Endodermal cell (in vitro differentiated cells): Measurements from ENCODE around the gene TBCK. TPM values are rescaled to one million over a fixed set of nuclear protein-coding genes. Genes with fewer than 3 reads are reported as not detected.

Source experiments
- DNase-seq: peaks from one replicate; pipeline ENCODE4 v3.0.0-alpha.2; 2017
- H3K27ac ChIP-seq: 2 replicates; pipeline ENCODE4 v1.5.1; 2013; ENCODE audit warnings: mild to moderate bottlenecking, low read depth, low read length, moderate library complexity
- H3K27me3 ChIP-seq: 2 replicates; pipeline ENCODE4 v1.6.1; 2013; ENCODE audit warnings: mild to moderate bottlenecking, low read length, moderate library complexity; ENCODE audit not compliant: insufficient read depth, control insufficient read depth, poor library complexity, severe bottlenecking
- H3K36me3 ChIP-seq: 2 replicates; pipeline ENCODE4 v1.7.0; 2013; ENCODE audit warnings: mild to moderate bottlenecking, low read length, moderate library complexity; ENCODE audit not compliant: control insufficient read depth, insufficient read depth
- H3K4me1 ChIP-seq: one replicate; pipeline ENCODE4 v1.7.0; 2013; ENCODE audit warnings: low read length; ENCODE audit not compliant: control insufficient read depth, insufficient read depth
- H3K4me3 ChIP-seq: 2 replicates; pipeline ENCODE4 v1.5.1; 2013; ENCODE audit warnings: mild to moderate bottlenecking, low read length, moderate library complexity
- H3K9ac ChIP-seq: 2 replicates; pipeline ENCODE4 v1.6.1; 2013; ENCODE audit warnings: mild to moderate bottlenecking, low read length, moderate library complexity; ENCODE audit not compliant: poor library complexity, severe bottlenecking; ENCODE audit errors: extremely low read depth
- H3K9me3 ChIP-seq: 2 replicates; pipeline ENCODE4 v1.6.1; 2013; ENCODE audit warnings: mild to moderate bottlenecking, low read length, moderate library complexity; ENCODE audit not compliant: control insufficient read depth
- H3K27ac Mint-ChIP-seq: 2 replicates; pipeline ENCODE4 v1.8.0; 2020; ENCODE audit warnings: mixed read lengths
- H3K27me3 Mint-ChIP-seq: 2 replicates; pipeline ENCODE4 v1.8.0; 2021; ENCODE audit warnings: mild to moderate bottlenecking, mixed read lengths; ENCODE audit not compliant: insufficient read depth
- H3K36me3 Mint-ChIP-seq: 2 replicates; pipeline ENCODE4 v1.8.0; 2020; ENCODE audit warnings: low read depth, mixed read lengths
- H3K4me1 Mint-ChIP-seq: 2 replicates; pipeline ENCODE4 v1.8.0; 2020; ENCODE audit warnings: mixed read lengths
- H3K4me3 Mint-ChIP-seq: 2 replicates; pipeline ENCODE4 v1.8.0; 2020; ENCODE audit warnings: mild to moderate bottlenecking, moderate library complexity, mixed read lengths
- H3K9me3 Mint-ChIP-seq: 2 replicates; pipeline ENCODE4 v1.8.0; 2020; ENCODE audit warnings: mild to moderate bottlenecking, mixed read lengths
- WGBS, 2 experiments: methylation state at CpG; one replicate each; pipeline versions ENCODE4 v1.1.5 to v1.1.7; 2013; ENCODE audit warnings: missing lambda C conversion rate in 2 of 2, mixed read lengths in 1 of 2; ENCODE audit not compliant: insufficient coverage in 1 of 2, insufficient read length in 1 of 2; 5-methylcytosine and 5-hydroxymethylcytosine counted together
- long read RNA-seq, 4 experiments: library from polyadenylated mRNA in 2 of 4; library from RNA in 1 of 4; library from capped mRNA in 1 of 4; stranded (forward) in 3 of 4; unstranded in 1 of 4; transcript quantifications; one replicate each; pipeline ENCODE4 v2.0.0, GENCODE V29; 2020 to 2021; ENCODE audit warnings: inconsistent platforms in 1 of 4
- polyA plus RNA-seq, 2 experiments: library from polyadenylated mRNA; stranded (reverse); fragments of 50-300 nt; gene quantifications; one replicate each; pipeline ENCODE4 v1.2.3, GENCODE V29; 2013
- total RNA-seq, 2 donors: library from RNA; stranded (reverse); fragmentation: NEBNext Ultra II Directional in 1 of 2; extraction: Animal tissue kit (Norgen Biotek cat#: 25700) in 1 of 2; gene quantifications; 2 replicates in 1 of 2; 3 replicates in 1 of 2; pipeline ENCODE4 v1.2.1, GENCODE V29; 2021
- TF ChIP-seq, protein P1 (sequence below): fragments of 200-600 bp; sonication (generic); conservative IDR thresholded peaks from 2 replicates; pipeline ENCODE4 v1.5.0; 2021; ENCODE audit warnings: antibody characterized with exemption, mild to moderate bottlenecking

The TBCK gene
- total RNA-seq = 10 to 100 TPM; 48.3 to 52.9 TPM
- 30.0 TPM for polyA plus RNA-seq (2013, experiment 1 of 2)
- polyA plus RNA-seq (2013, experiment 2 of 2) = 28.4 TPM
- long read RNA-seq, experiment 1, partial matches to known transcripts = 1 of 10 reads
- long read RNA-seq, experiment 1, other reads (novel, unspliced or antisense) = 9 of 10 reads
- long read RNA-seq, experiment 2, transcript TBCK-204 (26 exons, 3,047 nt) = major isoform, 27 of 67 reads
- long read RNA-seq, experiment 2, partial matches to known transcripts = 11 of 67 reads
- long read RNA-seq, experiment 2, other reads (novel, unspliced or antisense) = 27 of 67 reads
- long read RNA-seq, experiment 3, transcript TBCK-204 (26 exons, 3,047 nt) = major isoform, 12 of 40 reads
- long read RNA-seq, experiment 3, partial matches to known transcripts = 12 of 40 reads
- long read RNA-seq, experiment 3, other reads (novel, unspliced or antisense) = 16 of 40 reads
- long read RNA-seq, experiment 4, partial matches to known transcripts = 12 of 26 reads
- long read RNA-seq, experiment 4, other reads (novel, unspliced or antisense) = 10 of 26 reads

DNA sequence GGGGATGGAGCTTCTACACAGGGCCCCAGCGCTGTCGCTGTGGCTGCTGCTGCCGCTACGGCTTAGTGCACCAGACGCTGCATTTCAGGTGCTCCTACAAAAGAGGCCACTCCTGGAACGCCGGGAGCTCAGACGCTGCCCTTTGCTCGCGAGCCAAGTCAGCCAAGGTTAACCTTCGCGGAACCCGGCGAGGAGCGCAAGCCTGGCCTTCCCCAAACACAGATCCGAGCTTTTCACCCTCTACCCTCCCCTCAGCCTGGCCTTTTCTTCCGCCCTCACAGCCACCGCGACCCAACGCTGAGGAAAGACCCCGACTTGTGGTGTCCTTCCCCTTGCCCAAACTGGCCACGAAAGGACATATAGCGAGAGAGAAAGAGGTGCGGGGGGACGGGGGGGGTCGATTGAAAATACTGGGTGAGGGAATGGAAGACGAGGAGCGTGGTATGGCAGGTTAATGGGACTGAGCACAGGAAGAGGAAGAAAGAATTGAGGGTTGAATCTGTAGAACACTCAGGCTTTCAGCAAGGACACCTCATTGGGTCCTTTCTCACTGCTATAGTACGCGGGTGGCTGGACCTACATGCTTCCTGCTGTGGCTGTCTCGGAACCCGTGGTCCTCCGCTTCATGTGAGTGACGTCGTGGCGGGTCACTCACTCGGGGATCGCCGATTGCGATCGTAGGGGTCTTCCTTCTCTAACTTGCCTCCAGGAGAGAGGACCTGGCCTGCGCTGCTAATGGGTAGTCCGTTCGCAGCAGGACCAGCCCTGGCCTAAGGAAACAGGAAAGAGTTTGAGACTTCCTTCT lies at the start of gene TBCK, which contains the start of gene AIMP1:
Gene TBCK (minus strand): TSS at position 242 of the 805 bp plus-strand sequence. CDS start 7,249 bp downstream, outside the sequence.
Gene AIMP1 (plus strand): TSS at position 583 of the 805 bp plus-strand sequence. CDS start 8,460 bp downstream, outside the sequence.
- peak; percentile 95 for DNase-seq
- peaks cover 7% of the 10 kb centered on the region for H3K36me3 ChIP-seq
- peaks cover 17% of the 10 kb centered on the region for H3K36me3 Mint-ChIP-seq
- TF ChIP-seq, protein P1, sequence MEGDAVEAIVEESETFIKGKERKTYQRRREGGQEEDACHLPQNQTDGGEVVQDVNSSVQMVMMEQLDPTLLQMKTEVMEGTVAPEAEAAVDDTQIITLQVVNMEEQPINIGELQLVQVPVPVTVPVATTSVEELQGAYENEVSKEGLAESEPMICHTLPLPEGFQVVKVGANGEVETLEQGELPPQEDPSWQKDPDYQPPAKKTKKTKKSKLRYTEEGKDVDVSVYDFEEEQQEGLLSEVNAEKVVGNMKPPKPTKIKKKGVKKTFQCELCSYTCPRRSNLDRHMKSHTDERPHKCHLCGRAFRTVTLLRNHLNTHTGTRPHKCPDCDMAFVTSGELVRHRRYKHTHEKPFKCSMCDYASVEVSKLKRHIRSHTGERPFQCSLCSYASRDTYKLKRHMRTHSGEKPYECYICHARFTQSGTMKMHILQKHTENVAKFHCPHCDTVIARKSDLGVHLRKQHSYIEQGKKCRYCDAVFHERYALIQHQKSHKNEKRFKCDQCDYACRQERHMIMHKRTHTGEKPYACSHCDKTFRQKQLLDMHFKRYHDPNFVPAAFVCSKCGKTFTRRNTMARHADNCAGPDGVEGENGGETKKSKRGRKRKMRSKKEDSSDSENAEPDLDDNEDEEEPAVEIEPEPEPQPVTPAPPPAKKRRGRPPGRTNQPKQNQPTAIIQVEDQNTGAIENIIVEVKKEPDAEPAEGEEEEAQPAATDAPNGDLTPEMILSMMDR = no peak
- H3K4me3 ChIP-seq = peak within 1 kb of the TSS; percentile 96
- H3K27me3 Mint-ChIP-seq = no peaks in the 10 kb centered on the region
- no peak within 1 kb of the TSS for H3K4me3 Mint-ChIP-seq
- 0% methylated on average over 11 to 44 of the region's 44 CpGs for WGBS, 2 experiments
- no peaks in the 10 kb centered on the region for H3K4me1 ChIP-seq
- peaks cover 9% of the 10 kb centered on the region for H3K4me1 Mint-ChIP-seq
- H3K27ac Mint-ChIP-seq = peak within 1 kb of the TSS; percentile 15
- peak within 1 kb of the TSS; percentile 97 for H3K9ac ChIP-seq
- peaks cover 14% of the 10 kb centered on the region for H3K9me3 Mint-ChIP-seq
- H3K27me3 ChIP-seq = no peaks in the 10 kb centered on the region
- H3K9me3 ChIP-seq = peaks cover 7% of the 10 kb centered on the region
- H3K27ac ChIP-seq = peak within 1 kb of the TSS; percentile 97

DNA sequence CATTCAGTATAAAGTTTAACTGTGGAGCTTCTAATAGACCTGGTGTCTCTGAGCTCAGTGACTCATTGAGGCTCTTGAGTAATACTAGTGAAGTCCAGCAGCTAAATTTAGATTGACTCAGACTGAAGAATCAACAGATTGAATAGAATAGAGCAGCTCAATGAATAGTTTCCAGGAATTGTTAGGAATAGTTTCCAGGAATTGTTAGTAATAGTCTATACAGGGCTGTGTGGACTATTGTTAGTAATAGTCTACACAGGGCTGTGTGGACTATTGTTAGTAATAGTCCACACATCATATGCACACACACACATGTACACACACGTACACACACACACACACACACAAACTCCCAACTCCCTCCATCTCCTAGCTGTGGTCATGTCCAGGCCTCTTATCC lies 49.6 kb upstream of the TBCK start:
- 80 to 100% methylated on average over 1 of the region's 1 CpG for WGBS, 2 experiments
- H3K9ac ChIP-seq = no peak overlapping the region
- Mint-ChIP-seq H3K4me1 (peaks cover 7% of the 10 kb centered on the region), H3K27ac (no peak overlapping the region), H3K9me3 (no peaks in the 10 kb centered on the region), H3K27me3 (no peaks in the 10 kb centered on the region), H3K36me3 (no peaks in the 10 kb centered on the region), H3K4me3 (no peak overlapping the region)
- no peaks in the 10 kb centered on the region for H3K9me3 ChIP-seq
- no peaks in the 10 kb centered on the region for H3K36me3 ChIP-seq
- no peaks in the 10 kb centered on the region for H3K4me1 ChIP-seq
- H3K27ac ChIP-seq = no peak overlapping the region
- no peaks in the 10 kb centered on the region for H3K27me3 ChIP-seq
- no peak for DNase-seq
- no peak overlapping the region for H3K4me3 ChIP-seq
- TF ChIP-seq, protein P1 = no peak

GRCh38 chr4:106364282-106364681 lies 48.3 kb upstream of the TBCK start:
- TF ChIP-seq, protein P1 = no peak
- no peak overlapping the region for H3K27ac Mint-ChIP-seq
- H3K4me3 ChIP-seq = no peak overlapping the region
- no peaks in the 10 kb centered on the region for H3K36me3 ChIP-seq
- no peaks in the 10 kb centered on the region for H3K4me1 ChIP-seq
- H3K9me3 ChIP-seq = no peaks in the 10 kb centered on the region
- H3K27me3 ChIP-seq = no peaks in the 10 kb centered on the region
- no peaks in the 10 kb centered on the region for H3K36me3 Mint-ChIP-seq
- no peaks in the 10 kb centered on the region for H3K9me3 Mint-ChIP-seq
- no peak overlapping the region for H3K9ac ChIP-seq
- WGBS, 2 experiments = 84 to 100% methylated on average over 1 of the region's 1 CpG
- H3K27ac ChIP-seq = no peak overlapping the region
- H3K4me1 Mint-ChIP-seq = peaks cover 4% of the 10 kb centered on the region
- peak; percentile 47 for DNase-seq
- H3K4me3 Mint-ChIP-seq = no peak overlapping the region
- H3K27me3 Mint-ChIP-seq = no peaks in the 10 kb centered on the region
